GM18907 (cell line): ENCODE measurements around the gene CLEC16A.

Experiments used
- ATAC-seq: cut with Tn5 transposase; IDR thresholded peaks from one replicate; pipeline ENCODE4 v1.9.1; 2021; ENCODE audit warnings: mild to moderate bottlenecking, moderate library complexity; ENCODE audit not compliant: unreplicated experiment

The CLEC16A gene

GRCh38 chr16:11056993-11057649 is 112.8 kb downstream of the CLEC16A start:
- no peak for ATAC-seq

DNA sequence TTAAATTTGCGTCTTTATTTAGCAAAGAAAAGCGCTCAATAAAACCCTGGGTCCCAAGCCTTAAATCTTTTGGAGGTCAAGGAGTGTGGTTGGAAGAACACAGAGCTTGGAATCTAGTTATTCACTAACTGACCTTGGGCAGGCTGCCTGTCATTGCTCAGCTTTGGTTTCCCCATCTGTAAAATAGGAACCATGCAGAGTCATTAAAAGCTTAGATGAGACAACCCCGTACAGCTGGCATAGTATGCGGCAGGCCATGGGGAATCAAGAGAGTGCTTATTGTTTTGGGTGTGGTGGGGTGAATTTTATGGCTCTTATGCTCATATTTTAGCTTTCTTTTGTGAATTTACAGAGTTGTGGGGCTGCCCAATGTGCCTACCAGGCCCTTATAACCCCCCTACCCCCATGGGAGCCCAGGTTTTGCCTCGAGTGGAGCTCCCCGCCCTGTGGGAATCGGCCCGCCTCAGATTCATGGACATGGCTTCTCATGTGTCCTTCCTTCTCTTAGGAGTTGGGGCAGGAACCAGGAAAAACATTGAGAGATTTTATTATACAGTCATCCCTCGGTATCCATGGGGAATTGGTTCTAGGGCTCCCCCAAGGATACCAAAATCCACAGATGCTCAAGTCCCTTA is 113.5 kb downstream of the CLEC16A start:
- no peak for ATAC-seq

DNA sequence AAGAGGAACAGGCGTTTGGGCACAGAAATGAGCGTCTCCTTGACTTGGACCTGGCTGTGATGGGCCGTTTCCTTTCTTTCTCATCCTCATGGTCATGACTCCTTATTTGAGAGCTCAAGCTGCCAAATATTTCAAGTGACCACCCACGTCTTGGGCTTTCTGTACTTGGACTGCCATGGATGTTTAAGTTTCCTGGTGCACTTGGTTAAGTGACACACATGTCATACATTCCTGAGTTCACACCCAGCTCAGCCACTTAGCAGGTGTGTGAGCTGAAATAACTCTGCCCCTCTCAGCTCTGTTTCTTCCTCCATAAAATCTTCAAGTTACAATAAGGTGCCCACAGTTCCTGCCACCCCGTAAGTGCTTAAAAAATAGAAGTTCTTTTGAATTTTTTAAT is 114.5 kb downstream of the CLEC16A start:
- ATAC-seq = no peak

DNA sequence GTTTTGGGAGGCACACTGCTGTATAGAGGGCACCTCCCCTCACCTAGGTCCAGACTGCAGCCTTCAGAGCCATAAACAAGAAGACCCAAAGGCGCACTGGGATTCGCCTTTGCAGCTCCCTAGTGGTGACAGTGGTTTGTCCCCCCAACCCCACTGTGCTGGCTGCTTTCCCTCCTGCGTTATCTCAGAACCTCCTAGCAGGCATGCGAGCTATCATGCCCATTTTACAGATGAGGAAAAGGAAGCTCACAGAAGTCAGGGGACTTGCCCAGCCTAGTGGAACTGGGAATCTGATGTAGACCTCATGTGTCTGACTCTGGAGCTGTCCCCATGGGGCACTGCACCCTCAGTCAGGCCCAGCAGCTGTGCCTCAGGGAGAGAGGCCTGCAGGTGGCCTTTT is 115.2 kb downstream of the CLEC16A start:
- no peak for ATAC-seq

- no peak for ATAC-seq
Measured at GRCh38 chr16:11060364-11060763, 116.0 kb downstream of the CLEC16A start.

GRCh38 chr16:11060842-11061241 is 116.5 kb downstream of the CLEC16A start:
- ATAC-seq = no peak

DNA sequence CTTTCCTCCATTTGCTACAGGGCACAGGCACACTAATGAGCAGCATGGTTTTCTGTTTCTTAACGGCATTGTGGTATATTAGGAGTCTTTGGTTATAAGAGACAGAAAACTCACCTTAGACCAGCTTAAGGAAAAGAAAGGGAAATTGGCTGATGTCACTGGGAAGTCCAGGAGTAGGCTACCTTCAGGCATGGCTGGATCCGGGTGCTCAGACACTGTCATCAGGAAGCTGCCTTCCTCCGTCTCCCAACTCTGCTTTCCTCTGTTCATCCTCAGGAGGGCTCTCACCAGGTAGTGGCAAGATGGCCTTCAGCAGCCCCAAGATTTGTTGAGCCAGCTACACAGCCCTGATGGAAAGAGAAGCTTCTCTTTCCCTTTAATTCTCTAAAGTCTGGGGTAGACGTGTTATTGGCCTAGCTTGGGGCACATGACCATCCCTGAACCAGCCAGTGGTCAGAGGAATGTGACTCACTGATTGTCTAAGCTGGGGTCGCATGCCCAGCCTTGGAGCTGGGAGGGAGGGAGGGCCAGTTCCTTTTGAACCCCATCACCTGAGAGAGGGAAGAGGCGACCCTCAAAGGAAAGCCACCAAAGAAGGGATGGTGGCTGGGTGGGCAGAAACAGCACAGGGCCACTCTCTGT is 117.4 kb downstream of the CLEC16A start:
- ATAC-seq = no peak

GRCh38 chr16:11063448-11064201 is 119.3 kb downstream of the CLEC16A start:
- no peak for ATAC-seq

- ATAC-seq = no peak
Measured at GRCh38 chr16:11064202-11064540, 119.8 kb downstream of the CLEC16A start.

DNA sequence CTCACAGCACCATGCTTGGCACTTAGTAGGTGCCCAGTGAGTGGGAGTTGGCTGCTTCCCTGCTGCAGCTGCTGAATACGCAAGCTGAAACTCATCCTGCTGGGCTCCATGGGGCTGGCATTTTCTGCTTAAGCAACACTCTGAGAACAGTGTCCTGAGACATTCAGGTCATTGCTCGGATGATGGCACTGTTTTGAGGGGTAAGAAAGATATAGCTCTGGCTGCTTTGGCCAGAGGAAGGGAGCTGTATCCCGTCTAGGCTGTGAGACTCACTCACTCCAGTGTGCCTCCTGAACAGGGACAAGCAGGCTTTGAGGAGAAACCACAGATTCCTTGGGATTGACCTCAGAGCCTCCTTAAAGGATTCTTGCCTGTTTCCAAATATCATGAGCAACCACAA is 120.5 kb downstream of the CLEC16A start:
- no peak for ATAC-seq

- ATAC-seq = no peak
Measured at GRCh38 chr16:11066261-11066870, 122.0 kb downstream of the CLEC16A start.

- no peak for ATAC-seq
Measured at GRCh38 chr16:11067266-11067665, 122.9 kb downstream of the CLEC16A start.

- ATAC-seq = no peak
Measured at GRCh38 chr16:11067697-11068141, 123.4 kb downstream of the CLEC16A start.

DNA sequence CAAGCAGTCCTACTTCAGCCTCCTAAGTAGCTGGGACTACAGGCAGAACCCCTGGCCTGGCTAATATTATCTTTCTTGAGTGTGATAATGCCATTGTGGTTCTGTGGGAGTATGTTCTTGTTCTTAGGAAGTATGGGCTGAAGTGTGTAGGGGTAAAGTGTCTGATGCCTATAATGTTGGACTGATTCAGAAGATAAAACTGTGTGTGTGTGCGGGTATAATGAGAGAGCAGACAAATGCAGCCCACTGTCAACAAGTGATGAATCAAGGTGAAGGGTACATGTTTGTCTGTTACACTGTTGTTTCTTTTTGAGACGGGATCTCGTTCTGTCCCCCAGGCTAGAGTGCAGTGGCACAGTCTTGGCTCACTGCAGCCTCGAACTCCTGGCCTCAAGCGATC is 127.5 kb downstream of the CLEC16A start:
- ATAC-seq = no peak

DNA sequence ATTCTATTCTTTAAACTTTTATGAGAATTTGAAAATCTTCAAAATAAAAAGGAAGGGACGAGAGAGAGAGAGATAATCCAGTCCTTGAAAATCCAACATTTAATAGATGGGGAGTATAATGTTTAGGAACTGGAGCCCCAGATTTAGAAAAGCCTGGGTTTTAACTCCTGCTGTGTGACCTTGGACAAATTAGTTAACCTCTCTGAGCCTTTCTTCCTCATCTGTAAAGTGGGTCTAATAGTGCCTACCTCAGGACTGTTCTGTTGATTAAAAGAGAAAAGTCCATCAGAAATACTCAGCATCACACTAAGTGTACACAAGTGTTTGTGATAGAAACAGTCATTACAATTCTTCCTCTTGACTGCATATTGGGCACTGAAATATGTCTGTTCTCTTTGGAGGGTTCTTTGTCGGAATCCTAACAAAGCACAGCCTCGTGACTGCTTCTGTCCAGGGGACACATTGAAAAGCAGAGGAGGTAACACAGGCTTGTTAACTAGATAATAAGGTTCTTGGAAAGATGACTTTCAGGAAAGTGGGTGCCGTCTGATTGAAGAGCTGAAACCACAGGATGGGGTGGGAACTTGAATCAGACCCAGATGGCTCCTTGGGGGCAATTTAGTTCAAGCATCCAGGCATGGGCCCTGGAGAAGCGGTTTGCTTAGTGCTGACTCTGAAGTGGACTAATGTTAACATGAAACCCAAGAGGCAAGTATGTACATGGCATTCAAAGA is 128.2 kb downstream of the CLEC16A start:
- ATAC-seq = no peak

DNA sequence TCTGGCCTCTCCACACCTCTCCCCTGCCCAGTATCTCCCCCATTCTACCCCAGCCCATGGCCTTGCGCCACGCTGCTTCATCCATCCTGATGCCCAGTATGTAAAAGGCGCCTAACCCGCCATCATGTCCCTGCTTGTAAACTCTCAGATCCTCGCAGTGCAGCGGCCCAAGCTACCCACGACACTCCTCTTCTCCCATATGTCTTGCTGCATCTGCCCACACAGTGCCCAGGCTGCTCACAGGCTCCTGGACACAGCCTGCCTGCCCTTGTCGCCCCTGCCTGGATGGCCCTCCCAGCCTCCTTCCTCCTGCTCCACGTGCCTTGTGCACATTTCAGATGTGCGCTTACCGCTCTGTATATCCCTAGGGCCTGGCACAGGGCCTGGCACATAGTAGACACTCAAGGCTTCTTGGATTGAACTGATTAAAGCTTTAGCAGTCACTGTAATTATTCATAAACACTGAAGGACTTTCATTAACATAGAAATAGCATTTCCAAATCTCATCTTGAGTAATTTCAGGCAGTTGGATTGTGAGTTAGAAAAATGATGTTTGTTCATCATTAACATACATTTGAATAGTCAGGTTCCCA is 129.1 kb downstream of the CLEC16A start:
- ATAC-seq = no peak

DNA sequence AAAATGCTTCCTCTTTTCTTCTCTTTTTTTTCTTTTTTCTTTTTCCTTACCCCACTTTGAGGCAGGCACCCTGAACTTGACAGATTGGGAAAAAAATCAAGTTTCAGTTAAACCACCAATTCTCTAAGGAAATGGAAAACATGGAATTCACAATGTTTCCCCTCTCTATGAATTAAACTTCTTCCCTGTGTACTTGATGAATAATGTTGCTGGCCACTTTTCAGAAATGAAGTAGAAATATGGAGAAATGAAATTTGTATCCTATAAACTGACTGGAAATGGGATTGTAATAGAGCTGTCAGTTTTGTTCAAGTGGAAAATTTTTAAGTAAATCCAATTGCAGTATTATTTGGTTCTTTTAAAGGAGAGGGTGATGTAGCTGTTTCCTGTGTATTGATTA is 129.8 kb downstream of the CLEC16A start:
- ATAC-seq = no peak

GRCh38 chr16:11075163-11075562 is 130.8 kb downstream of the CLEC16A start:
- ATAC-seq = no peak

DNA sequence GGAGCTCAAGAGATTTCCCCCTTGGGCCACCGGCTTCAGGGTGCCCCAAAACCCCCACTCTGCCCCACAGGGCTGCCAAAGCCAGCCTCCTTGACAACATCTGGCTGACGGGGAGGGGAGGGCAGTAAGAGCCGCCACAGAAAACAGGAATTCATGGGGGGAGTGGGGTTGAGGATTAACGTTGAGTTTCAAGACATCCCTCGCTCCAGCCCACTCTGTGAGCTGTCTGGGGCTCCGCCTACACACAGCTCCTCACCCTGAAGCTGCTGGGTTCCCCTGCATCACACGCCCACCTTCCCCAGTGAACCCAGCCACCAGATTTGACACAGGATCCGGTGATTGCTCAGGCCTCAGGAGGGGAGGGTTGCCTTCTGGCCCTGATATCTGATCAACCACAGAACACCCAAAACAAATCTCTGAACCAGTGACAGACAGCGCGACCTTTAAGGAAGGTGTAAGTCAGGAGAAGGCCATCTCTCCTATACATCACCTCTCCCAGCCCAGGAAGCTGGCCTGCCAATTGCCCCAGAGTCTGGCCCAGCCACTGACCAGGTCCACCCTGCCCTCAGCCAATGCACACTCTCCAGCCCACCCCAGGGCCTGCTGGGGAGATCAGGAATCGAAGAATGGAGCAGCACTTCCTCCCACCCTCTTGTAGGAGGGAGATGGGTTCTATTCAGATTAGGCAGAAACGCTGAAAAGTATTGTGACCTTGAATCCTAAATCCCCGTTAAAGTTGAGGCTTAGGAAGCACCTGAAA is 132.1 kb downstream of the CLEC16A start:
- ATAC-seq = peak; percentile 69
